Effector CD8-positive, alpha-beta T cell (primary cell): ENCODE measurements around the gene SOX8.
"Not testable (repeated sequence)": the region's sequence is repeated elsewhere in the genome, so short reads cannot be mapped to it uniquely, and the experiment has no call there.

Experiments used
- DNase-seq: peaks from one replicate; lab custom pipeline; 2025; lab: John Stamatoyannopoulos, UW
- total RNA-seq, 4 experiments: gene quantifications; one replicate each; lab custom pipeline; 2026; lab: John Stamatoyannopoulos, UW

Gene SOX8
- 1.3 to 6.9 (median 2.8) reads per million in 4 experiments for total RNA-seq

GRCh38 chr16:981695-982144 is at the start of gene SOX8:
SOX8 (plus strand) TSS chr16:981770; CDS start chr16:981923, 153 bp downstream.
- no peak for DNase-seq

GRCh38 chr16:932831-933330 is 48.7 kb upstream of the SOX8 start:
- DNase-seq: no peak

GRCh38 chr16:933581-933980 is 48.0 kb upstream of the SOX8 start:
- DNase-seq: no peak

- DNase-seq: no peak
These were observed 47.4 kb upstream of the SOX8 start for GRCh38 chr16:934178-934577.

- no peak for DNase-seq
These were observed 45.9 kb upstream of the SOX8 start for GRCh38 chr16:935684-936083.

- DNase-seq: no peak
These were observed 44.3 kb upstream of the SOX8 start for GRCh38 chr16:937311-937710.

GRCh38 chr16:937723-938122 is 43.8 kb upstream of the SOX8 start:
- DNase-seq: no peak

GRCh38 chr16:938136-938535 is 43.4 kb upstream of the SOX8 start:
- no peak for DNase-seq

- DNase-seq: no peak
These were observed 42.8 kb upstream of the SOX8 start for GRCh38 chr16:938752-939151.

- DNase-seq: no peak
These were observed 42.3 kb upstream of the SOX8 start for GRCh38 chr16:939311-939710.

GRCh38 chr16:939941-940340 is 41.6 kb upstream of the SOX8 start:
- DNase-seq: no peak

GRCh38 chr16:942436-943060 is 39.0 kb upstream of the SOX8 start:
- DNase-seq: no peak

GRCh38 chr16:943971-944370 is 37.6 kb upstream of the SOX8 start:
- no peak for DNase-seq

- no peak for DNase-seq
These were observed 36.1 kb upstream of the SOX8 start for GRCh38 chr16:945271-946047.

GRCh38 chr16:946048-946395 is 35.5 kb upstream of the SOX8 start:
- no peak for DNase-seq

GRCh38 chr16:947255-947921 is 34.2 kb upstream of the SOX8 start:
- no peak for DNase-seq

- DNase-seq: not testable (repeated sequence)
These were observed 33.7 kb upstream of the SOX8 start for GRCh38 chr16:947922-948303.

- DNase-seq: not testable (repeated sequence)
These were observed 32.8 kb upstream of the SOX8 start for GRCh38 chr16:948767-949166.

GRCh38 chr16:950733-951573 is 30.6 kb upstream of the SOX8 start:
- not testable (repeated sequence) for DNase-seq

GRCh38 chr16:951660-952301 is 29.8 kb upstream of the SOX8 start:
- DNase-seq: no peak

- no peak for DNase-seq
These were observed 29.2 kb upstream of the SOX8 start for GRCh38 chr16:952321-952720.
